Activated CD8-positive, alpha-beta memory T cell treated with anti-CD3 and anti-CD28 coated beads, Interleukin-2, amount 50 U/mL, for 24 hours (primary cell): ENCODE measurements around the gene SMYD2.
A peak's percentile ranks its signal among the peaks of the same experiment; 100 is the strongest.

Source experiments
- DNase-seq: peaks from one replicate; pipeline ENCODE4 v3.0.0-alpha.2; 2020; ENCODE audit errors: extremely low read depth

The SMYD2 gene, protein sequence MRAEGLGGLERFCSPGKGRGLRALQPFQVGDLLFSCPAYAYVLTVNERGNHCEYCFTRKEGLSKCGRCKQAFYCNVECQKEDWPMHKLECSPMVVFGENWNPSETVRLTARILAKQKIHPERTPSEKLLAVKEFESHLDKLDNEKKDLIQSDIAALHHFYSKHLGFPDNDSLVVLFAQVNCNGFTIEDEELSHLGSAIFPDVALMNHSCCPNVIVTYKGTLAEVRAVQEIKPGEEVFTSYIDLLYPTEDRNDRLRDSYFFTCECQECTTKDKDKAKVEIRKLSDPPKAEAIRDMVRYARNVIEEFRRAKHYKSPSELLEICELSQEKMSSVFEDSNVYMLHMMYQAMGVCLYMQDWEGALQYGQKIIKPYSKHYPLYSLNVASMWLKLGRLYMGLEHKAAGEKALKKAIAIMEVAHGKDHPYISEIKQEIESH

DNA sequence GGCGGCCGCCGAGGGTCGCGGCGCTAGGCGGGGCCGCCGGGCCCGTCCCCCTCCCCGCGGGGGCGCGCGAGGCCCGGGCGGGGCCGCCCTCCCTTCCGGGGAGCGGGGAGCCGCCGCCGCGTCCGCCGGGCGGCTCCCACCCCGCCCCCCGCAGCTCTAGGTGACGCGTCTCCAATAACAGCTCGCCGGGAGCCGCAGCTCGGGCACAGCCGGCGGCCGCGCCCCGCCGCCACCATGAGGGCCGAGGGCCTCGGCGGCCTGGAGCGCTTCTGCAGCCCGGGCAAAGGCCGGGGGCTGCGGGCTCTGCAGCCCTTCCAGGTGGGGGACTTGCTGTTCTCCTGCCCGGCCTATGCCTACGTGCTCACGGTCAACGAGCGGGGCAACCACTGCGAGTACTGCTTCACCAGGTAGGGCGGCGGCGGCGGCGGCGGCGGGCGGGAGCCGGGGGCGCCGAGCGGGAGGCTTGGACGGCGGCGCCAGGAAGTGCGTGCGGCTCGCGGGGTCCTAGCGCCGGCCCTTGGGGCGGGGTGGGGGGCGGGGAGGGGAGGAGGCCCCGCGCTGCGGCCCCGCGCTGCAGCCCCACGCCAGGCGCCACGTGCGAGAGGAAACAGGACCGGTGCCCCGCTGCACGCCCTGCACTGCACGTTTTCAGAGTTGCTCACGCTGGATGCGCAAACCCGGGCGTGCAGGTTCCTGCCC lies at the start of gene SMYD2:
Gene SMYD2 (plus strand): TSS at position 139 of the 699 bp plus-strand sequence. CDS start 96 bp downstream, at position 235.
- DNase-seq = peak; percentile 6

DNA sequence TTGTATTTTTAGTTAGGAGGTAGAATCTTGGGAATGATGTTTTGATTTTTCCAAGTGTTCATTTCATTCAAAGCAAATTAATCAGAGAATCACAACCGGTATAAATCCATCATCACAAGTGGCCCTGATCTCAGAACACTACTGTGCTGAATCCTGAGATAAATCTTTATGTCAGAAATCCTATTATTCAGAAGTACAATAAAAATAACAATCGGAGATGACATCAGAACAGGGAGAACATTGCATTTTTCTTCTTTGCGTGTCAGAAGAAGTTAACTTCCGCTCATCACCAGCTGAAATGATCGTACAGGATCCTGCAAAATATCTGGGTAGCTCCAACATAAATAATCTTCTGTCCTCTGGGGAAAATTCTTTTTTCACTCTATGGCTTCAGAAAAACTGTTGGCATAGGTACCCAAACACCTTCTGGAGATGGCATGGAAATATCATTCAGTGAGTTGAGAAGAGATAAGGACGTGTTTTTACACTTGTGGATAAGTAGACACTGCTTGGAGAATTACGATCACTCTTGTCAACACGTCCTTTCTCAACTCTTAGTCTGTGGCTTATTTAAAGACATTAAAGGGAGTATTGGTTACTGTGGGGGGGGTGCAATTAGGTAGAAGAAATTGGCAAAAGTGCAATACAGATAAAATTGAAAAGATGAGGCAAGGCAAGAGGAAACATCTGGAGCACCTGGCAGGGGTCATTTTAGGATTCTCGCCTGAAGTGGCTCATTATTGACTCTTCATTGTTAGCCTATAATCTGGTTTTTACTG lies 46.9 kb upstream of the SMYD2 start:
- no peak for DNase-seq

DNA sequence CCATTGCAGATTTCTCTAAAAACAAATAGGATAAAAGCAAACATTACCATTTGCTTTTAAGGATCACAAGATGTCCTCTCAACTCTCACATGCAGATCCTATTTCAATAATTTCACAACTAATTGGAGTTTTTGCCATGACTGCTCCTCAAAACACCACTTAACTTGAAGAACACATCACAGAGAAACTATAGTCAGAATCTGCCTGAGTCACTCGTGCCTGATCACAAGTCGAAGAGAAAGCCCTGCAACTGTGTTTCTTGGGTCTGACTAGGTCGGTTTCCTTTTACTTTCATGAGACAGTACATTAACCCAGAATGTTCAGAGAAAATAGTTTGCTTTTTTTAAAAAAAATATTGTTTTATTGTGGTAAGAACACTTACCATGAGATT lies 46.3 kb upstream of the SMYD2 start:
- no peak for DNase-seq

DNA sequence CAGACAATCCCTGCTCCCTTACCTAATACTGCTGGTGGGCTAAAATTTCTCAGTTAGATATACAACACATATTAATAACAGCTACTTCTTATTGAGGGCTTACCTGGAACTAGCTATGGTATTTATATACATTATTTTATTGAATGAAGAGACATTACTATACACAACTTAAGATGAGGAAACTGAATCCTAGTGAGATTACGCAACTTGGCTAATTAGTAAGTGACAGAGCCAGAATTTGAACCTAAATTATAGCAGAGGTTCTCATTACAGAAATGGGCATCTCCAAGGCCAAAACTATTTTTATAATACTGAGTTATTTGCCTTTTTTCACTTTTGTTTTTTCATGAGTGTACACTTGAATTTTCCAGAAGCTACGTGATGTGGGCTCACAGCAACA lies 44.5 kb upstream of the SMYD2 start:
- DNase-seq = no peak

DNA sequence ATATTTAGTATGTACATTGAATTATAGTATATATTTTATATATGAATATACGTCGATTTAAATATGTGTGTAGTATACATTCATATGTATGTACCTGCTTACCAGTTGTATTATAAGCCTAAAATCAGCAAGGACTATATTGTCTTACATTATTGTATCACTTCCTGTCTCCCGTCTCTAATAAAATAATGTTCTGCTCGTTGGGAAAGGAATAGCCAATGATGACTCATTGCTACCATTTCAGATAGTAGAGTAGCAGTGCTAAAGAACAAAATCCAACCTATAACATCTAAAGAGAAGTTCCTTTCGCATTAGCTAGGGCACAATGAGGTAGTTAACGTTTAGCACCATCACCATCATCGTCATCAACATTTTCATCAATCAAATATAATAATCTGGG lies 39.9 kb upstream of the SMYD2 start:
- no peak for DNase-seq

DNA sequence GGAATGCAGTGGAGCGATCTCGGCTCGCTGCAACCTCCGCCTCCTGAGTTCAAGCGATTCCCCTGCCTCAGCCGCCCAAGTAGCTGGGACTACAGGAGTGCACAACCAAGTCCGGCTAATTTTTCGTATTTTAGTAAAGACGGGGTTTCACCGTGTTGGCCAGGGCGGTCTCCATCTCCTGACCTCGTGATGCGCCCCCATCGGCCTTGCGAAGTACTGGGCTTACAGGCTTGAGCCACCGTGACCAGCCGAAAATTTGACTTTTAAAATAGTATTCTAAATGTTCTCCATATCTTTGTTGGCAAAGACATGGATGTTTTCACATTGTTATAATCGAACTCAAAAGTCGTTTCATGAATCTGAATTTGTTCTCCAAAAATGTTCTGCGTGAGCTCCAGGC lies 36.7 kb upstream of the SMYD2 start:
- DNase-seq = no peak

DNA sequence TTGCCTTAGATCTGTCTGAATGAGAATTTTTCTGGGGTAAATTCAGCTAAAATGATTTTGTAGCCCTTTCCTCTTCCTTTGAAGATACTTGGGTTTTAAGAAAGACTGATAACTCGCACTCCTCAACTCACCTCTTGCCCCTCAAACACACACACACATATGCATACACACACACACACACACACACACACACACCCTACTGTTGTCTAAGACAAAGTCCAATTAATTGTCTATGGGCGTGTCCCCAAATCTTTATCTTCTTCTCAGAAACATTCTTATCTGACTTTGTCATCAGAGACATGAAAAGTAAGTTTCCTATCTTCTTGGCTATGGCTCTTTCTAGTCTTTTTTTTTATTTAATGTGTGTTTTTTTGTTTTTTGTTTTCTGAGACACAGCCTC lies 36.1 kb upstream of the SMYD2 start:
- DNase-seq = no peak

DNA sequence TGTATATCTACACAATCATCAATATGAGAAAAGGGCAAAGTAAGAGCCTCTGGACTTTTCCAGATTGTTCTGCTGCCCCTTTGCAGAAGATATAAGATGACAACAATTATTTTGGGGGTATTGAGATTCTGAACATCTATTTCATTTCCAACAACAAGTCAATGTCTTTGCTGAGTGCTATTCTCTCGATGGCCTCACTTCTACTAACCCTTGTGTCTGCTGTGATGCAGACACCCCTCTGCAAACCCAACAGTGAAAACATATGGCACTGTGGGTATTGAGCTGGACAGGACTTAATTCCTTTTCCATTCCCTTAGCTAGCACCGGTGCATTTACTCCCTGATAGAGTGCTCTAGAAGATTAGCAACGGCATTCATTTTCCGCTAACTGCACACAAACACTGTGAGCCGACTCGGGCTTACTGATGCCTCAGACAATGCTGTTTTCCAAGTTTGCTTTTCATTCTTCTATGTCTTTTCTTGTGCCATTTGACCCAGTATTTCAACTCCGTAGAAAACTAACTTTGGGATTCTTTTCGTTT lies 33.4 kb upstream of the SMYD2 start:
- DNase-seq = no peak

DNA sequence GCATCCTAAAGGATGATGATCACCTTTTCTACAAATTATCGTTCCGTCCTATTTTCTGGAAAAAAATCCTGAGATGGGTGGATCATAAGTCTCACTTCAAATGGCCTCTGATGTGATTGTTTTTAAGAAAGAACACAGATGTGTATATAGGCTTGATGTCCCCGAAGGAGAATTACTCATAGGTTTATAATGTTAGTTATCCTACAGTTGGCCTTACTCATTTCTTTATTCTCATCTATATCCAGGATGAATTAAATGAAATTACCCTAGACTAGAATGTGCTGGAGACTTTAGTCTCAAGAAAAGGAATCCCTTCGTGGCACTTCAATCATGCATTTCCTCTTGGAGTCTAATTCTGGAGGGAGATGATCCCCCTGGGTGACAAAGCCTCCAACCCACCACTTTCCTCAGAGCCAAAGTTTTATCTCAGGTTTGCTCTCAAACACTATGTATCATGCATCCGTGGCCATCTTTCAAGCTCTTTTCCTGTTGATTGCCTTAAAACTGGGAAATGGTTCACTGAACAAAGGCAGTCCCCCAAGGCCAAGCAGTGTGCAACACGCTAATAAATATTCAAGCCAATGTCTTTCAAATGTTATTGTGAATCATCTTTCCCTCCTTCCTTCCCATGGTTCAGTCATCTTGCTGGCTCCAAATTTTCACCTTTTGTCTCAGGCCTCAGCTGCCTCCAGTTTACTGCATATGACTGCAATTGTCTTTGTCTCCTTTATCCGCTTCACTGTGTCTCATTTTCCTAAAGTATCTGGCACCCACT lies 32.5 kb upstream of the SMYD2 start:
- no peak for DNase-seq

DNA sequence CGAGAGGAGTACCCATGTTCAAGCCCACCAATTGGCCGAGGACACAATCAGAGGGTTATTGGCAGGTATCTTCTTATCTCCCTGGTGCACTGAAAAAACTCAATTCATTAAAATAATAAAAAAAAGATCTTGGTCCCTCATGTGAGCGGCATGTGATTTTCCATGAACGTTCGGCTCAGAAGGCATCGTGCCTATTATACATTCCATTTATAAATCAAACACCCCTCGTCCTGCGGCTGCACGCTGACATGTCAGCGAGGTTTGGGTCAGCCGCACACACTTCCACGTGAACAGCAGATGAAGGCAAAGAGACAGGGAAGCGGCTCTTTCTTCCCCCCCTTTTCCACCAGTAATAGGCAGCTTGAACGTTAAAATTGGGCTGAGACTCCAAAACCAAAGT lies 31.3 kb upstream of the SMYD2 start:
- no peak for DNase-seq

DNA sequence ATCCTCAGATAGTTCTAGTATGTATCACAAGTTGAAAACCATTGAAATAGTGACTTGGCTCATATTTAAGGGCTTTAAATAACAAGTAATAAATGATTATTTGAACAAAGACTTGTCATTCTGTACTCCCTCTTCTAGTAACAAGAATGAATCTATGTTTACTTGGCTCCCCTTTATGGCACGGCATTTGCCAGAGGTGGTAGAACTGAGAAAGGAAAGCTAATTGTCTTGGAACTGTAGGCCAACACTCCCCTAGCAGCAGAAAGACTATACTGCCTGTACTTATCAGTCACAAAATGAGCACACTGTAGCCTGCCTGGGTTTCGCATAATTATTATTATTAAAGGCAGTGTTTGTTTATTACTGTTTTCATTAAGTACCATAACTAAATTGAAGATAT lies 29.6 kb upstream of the SMYD2 start:
- DNase-seq = no peak

DNA sequence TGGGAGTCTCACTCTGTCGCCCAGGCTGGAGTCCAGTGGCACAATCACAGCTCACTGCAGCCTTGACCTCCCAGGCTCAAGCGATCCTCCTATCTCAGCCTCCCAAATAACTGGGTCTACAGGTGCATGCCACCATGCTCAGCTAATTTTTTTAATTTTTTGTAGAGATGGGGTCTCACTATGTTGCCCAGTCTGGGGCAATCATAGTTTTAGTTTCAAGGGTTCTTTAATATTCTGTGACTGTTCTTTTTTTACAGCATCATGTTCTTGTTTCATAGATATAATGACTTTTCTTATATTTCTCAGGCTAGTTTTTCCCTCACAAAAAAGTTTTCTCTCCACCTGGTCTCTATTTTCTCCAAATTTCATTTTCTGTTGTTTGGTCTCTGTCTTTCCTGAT lies 25.4 kb upstream of the SMYD2 start:
- no peak for DNase-seq

DNA sequence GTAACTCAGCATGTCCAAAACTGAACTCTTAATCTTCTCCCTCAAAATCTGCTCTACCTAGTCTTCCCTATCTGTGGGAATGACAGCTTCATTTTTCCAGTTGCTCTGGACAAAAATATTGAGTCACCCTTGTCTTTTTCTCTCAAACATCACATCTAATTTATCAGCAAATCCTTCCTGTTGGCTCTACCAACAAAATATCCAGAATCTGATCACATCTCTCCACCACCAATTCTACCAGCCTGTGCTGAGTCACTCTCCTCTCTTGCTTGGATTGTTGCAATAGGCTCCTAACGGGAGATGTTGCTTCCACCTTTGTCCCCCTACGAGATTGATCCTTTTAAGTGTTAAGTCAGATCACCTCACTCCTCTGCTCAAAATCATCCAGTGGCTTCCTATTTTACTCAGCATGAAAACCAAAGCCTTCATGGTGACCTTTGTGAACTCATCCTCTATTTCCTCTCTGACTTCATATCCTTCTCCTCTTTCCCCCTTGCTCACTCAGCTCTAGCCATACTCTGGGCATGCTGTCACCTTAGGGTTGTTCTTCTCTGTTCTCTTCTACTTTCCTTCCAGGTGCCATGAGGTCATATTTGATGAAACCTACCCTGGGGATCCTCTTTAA lies 21.5 kb upstream of the SMYD2 start:
- DNase-seq = no peak

DNA sequence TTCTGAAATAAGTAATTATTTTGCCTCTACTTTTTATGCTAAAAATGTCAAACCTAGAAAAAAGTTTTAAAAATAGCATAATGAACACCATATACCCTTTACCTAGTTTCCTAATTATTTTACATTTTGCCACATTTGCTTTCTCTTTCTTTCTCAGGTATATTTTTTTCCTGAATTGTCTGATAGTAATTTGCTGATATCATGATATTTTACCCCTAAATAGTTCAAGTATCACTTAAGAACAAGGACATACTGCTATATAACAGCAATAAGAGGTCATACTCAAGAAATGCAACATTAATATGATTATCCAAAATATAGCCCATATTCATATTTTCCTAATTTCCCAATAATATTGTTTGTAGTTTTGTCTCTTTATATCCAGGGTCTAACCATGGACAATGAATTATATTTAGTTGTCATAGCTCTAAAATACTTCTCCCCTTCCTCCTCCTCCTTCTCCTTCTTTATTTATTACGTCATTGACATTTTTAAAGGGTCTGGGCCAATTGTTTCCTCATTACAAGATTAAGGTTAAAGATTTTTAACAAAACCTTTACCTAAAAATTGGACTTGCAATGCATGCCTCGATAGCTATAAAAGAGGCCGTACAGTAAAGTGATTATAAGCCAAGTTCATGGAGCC lies 20.3 kb upstream of the SMYD2 start:
- DNase-seq = no peak

DNA sequence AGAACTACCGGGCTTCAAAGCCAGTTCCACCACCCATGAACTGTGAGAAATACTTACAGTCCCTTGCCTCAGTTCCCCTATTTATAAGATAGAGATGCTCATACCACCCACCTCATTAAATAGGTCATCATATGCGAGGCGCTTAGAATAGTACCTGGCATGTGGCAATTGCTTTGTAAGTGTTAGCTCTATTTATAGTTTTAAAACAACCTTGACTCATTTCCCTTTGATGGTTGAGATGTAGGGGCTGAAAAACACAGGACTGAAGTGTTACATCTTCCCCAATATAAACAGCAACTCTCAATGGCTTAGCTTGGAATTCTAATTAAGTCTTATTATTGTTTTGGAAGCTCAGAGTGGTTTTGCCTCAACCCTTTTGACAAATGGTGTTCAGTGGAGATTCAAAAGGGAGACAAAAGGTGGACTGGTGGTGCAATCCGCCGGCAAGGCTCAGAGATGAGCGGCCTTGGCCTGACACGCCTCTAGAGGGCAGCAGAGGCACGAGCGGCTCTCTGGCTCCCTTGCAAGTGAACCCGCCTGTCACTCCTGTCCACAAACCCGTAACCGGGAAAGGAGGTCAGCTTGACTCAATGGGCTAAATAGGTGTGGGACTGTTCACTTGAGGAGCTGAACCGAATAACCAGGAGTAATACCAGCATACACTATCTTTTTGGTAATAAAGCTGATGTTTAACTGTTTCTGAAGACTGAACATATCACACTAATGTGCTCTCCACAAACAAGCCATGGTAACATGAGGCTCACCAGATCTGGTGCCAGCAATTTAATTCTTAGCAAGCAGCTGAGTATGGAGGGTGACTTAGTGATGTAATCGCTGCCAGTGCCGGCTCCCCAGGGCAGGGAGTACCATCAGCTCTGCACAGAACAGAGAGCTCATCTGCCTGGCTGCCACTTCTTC lies 19.5 kb upstream of the SMYD2 start:
- peak; percentile 42 for DNase-seq

DNA sequence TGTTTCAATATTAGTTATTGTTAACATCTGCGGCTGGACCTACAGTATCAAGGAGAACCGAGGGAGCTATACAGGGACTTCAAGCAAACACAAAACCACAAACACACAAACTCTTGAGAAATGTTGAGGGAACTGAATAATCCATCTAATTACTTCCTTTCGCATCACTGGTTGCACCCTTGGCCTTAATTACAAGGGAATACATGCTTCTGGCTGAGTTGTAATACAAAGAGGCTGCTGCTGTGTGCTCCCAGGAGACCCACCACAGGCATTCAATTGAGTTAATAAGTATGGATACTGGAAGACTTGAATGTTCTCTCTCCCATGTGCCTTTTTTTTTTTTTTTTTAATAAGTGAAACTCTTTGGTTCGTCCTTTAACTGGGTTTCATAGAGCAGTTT lies 16.8 kb upstream of the SMYD2 start:
- no peak for DNase-seq

DNA sequence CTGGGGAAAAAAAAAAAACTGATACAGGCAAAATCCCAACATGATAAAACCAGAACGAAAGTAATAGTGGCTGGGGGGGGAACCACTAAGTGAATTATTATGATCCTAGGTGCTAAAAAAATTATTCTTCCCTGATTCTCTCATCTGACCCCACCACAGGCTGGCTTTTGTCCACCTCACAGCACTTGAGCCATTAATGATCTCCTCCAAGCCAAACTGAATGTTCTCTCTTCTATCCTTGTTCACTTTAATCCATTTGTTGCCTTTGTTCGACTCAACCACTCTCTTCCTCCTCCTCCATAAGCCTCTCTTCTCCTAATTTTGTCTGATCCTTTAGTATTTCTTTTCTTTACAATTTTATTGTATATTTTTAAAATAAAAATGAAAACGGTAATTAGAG lies 16.0 kb upstream of the SMYD2 start:
- no peak for DNase-seq

DNA sequence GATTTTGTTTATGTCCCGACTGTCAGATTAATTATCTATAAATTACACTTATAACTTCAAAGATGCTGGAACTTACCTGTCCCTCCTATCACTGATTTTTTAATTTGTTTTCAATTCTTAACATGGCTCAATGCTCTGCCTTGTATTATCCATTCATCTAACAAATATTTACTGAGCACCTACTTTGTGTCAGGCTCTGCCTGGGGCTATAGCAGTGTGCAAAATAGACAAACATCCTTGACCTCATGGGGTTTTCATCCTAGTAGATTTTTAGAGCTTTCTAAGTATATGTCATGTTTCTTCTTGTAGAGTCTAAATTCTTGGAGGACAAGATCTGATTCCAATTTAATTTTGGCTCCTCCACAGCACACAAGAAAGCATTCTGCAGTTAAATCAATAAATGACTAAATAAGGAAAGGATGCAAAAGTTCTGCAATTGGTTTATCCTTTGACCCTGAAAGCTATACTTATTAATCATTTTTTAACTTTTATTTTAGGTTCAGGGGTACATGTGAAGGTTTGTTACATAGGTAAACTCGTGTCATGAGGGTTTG lies 10.8 kb upstream of the SMYD2 start:
- DNase-seq = no peak

DNA sequence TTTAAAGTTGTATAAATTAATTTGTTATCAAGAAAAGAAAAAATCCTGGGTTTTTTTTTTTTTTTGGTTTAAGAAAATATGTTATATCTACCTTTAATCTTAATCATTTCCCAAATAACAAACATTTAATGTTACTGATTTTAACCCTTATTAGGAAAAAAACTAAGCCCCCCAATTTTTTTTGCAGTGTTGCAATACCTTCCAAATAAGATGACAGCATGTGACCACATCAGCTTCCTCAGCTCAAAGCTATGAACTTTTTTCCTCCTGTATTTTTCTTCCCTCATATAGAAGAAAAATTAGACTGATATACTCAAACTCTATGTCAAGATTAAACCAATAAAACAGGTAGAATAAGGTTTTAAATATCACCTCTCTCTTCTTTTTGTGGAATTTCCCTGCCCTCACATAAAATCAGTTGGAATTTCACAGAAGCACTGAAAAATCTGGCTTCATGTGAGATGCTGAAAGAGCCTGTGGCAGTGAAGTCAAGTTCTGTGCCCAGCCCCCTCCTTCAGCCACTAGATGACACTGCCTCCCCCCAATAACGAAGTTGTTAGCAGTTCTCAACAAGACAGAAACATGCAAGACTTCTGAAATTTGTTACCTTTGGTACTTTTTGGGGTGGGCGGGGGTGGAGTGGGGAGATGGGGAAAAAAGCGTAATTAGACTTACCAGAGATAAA lies 9.6 kb upstream of the SMYD2 start:
- DNase-seq = no peak
